DMS53 treated with DMSO at 0.1 percent for 48 hours (cell line): ENCODE results near the gene NTSR1.

Experiments
- DNase-seq: peaks from one replicate; lab custom pipeline; 2025; ENCODE audit not compliant: unreplicated experiment; lab: John Stamatoyannopoulos, UW

NTSR1 gene

DNA sequence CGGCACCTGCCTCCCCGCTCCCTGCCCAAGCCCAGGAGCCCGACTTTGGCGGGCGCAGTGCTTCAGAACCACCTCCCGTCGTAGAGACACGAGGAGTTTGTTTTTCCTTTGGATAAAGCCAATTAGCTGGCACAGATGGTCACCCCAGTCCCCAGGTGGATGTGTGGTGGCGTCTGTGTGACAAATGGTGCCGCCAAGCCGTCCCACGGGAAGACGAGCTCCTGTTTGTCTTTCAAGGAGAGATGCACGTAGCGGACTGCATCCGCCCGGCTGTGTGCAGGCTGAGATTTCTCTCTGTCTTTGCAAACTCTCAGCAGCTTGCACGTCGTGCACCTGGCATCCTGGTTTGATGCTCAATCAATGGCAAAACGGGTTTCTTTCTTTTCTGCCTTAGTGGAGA lies 71.6 kb downstream of the NTSR1 start:
- no peak for DNase-seq

DNA sequence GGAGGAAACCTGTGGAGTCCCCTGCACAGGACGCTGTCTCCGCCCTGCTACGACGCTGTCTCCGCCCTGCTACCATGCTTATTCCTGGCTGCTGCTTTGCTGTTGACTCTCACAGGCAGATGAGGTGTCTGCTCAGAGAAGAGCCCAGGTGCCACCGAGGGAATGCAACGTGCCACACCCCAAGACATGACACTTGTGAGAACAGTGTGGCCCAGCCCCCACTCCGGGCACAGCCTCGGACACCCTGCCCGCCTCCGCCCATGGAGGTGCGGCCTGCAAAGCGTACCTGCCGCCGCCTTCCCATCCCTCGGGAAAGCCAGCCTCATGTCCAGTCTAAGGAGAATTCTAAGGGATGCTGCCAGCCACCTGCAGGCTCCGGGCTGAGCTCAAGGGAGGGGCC lies 72.1 kb downstream of the NTSR1 start:
- no peak for DNase-seq

DNA sequence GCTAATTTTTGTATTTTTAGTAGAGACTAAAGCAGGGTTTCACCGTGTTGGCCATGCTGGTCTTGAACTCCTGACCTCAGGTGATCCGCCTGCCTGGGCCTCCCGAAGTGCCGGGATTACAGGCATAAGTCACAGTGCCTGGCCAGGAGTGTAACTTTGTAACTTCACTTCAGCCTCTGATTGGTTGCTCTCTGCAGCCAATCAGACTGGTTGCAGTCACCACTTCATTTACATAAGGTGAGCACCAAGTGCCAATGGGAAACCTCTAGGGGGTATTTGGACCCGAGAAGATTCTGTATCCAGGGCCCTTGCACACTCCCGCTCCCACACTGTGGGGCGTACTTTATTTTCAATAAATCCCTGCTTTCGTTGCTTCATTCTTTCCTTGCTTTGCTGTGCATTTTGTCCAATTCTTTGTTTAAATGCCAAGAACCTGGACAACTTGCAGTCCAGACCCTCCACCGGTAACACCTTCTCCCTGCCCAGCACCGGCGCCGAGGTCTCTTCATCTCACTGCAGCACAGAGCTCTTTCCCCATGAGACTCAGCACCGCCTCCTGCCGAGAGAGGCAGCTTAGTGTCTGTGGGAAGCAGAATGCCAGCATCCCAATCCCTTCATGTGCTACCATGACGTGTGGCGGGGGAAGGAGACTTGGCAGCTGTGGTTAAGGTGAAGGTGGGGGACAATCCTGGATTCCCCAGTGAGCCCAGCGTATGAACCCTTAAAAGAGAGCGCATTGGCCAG lies 73.7 kb downstream of the NTSR1 start:
- DNase-seq: no peak

DNA sequence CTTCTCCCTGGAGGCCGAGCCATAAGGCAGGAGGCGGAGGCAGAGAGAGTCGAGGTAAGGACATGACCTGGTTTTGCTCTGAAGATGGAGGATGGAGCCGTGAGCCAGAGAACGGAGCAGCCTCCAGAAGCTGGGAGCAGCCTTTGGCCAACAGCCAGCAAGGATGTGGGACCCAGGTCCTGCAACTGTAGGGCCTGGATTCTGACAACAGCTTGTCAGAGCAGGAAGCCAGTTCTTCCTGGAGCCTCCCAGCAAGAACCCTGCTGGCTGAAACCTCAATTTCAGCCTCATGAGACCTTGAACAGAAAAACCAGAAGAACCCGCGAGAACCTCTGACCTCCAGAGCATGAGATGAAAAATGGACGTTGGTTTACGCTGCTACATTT lies 74.2 kb downstream of the NTSR1 start:
- DNase-seq: no peak

DNA sequence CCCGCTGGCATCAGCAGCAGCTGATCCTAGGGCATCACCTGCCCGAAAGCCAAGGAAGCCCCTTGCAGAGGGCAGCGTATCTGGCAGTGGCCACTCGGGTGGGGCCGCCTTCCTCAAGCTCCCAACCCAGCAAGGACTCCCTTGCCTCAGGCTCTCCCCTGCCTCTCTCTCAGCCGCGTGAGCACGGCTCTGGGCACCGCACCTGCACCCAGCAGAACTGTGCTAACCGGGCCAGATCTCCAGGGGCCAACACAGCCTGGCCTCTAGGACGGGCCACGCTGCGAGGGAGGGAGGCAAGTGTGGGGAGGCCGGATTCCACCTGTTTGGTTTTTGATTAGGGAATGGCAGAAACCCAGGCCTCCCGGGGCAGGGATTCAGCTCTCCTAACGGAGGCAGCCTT lies 75.9 kb downstream of the NTSR1 start:
- DNase-seq: no peak

DNA sequence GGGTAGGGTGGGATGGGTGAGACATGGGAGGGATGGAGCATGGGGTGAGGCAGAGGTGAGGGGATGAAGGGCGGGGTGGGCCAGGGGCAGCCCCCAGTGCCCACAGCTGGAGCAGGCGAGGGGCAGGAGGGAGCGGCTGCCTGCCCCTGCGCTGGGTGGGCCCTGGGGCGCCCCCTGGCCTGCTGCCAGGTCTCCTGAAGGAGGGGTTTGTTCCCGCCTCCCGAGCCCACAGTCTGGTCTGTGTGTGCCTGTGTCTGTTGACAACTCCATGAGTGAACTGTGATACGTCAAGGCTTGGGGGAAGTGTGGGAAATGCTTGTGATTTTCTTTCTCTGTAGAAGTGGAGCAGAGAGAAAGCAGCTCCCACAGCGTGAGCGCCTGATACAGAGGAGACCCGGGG lies 76.8 kb downstream of the NTSR1 start:
- no peak for DNase-seq

DNA sequence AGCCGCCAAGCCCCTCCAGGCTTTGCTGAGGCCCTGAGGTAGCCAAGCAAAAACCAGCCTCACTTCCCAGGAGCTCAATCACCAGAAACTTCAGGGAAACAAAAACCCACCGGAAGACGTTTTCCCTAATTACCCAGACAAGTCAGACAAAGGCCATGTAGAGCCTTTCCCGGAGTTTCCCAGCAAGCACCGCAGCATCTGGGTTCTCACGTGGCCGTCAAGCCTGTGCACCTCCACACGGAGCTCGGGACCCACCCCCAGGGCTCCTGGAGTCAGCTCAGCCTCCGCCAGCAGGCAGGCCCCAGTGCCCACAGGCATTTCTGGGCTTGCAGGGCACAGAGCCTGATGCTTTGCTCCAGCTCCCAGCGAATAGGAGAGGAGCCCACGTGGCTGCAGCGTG lies 77.5 kb downstream of the NTSR1 start:
- no peak for DNase-seq

DNA sequence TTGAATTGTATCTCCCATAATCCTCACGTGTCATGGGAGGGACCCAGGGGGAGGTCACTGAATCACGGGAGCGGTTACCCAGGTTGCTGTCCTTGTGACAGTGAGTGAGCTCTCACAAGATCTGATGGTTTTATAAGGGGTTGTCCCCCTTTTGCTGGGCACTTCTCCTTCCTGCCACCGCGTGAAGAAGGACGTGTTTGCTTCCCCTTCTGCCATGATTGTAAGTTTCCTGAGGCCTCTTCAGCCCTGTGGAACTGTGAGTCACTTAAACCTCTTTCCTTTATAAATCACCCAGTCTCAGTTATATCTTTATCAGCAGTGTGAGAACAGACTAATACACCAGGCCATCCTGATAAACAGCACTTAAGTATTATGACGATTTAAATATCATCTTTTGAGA lies 78.7 kb downstream of the NTSR1 start:
- DNase-seq: no peak

DNA sequence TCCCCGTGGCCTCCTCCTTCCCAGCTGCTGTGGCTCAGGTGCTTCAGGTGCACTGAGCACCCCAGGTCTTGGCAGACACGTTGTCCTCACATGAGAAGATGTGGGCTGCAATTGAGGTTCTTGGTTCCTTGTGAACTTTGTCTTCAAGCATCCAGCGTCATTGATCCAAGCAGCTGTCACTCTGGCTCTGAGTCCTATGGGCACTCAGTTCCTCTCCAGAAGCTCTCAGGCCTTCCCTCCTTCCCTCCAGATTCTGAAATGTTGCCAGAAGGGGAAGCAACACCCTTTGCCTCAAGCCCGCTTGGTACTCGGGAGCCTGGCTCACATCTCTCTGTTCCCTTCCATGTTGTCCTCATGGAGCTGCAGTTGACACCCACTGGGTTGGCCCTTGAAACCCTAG lies 79.2 kb downstream of the NTSR1 start:
- DNase-seq: no peak

DNA sequence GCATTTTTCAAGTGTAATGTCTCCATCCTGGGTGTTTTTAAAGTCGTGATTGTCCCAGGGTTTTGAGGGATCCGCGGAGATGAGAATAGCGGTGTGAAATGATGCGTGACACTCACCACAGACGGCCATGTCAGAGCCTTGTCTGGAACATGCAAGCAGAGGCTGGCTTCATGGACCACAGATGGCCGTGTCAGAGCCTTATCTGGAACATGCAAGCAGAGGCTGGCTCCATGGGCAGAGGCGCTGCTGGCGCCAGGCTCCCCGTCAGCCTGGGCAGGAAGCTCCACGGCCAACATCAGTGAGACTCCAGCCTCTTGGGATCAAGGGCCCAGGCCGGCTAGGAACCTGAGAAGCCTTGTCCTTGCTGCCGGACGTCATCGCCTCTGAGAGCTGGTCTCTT lies 80.0 kb downstream of the NTSR1 start:
- no peak for DNase-seq

DNA sequence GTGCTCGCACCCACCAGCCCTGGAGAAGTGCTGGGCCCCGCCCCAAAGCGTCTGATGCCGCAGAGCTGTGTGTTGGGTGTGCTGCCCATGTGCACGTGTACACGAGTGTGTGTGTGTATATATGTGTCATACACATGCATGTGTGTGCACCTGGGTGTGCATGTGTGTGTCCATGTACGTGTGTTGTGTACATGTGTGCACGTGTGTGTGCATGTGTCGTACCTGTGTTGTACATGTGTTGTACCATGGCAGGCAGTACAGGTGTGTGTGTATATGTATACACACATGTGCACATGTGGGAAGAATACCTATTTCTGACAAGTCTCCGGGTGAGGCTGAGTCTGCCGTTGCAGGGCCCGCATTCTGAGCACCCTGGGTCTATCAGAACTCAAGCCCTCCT lies 81.4 kb downstream of the NTSR1 start:
- DNase-seq: no peak

DNA sequence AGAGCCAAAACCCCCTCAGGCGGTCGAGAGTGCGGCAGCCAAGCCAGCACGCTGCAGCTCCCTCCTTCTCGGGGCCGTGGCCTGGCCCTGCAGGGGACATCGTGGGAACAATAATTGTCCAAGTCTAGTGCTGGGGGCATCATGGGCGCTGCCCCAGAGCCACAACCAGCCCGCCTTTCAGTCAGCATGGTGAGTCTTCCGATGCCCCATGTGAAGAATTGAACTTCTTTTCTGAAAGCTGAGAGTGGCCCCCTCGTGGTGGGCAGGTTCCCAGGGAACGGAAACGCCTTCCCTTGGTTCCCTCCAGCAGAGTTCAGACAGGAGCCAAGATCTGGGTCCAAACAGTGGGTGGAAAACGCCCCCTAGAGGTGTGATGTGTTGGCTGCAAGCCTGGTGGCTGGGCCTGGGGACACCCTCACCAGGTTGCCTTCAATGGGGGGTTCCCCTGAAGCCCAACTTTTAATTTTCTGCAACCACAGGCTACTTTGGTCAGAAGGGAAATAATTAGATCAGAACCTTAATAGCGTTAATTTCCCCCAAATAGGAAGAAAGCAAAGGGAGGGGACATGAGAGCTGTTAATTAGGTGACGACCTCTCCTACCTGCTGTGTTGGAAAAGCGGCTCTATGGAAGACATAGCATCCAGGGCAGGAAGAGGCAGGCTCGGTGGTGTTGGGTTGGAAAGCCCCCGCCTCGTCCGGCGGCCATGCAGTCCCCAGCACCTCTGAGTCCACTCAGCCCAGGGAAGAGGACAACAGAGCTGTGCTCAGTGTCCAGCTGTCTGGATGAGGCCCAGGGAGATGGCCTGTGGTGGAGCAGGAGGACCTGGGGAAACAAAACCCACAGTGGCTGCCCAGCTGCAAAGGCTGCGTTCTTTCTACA lies 82.9 kb downstream of the NTSR1 start:
- peak; percentile 46 for DNase-seq

DNA sequence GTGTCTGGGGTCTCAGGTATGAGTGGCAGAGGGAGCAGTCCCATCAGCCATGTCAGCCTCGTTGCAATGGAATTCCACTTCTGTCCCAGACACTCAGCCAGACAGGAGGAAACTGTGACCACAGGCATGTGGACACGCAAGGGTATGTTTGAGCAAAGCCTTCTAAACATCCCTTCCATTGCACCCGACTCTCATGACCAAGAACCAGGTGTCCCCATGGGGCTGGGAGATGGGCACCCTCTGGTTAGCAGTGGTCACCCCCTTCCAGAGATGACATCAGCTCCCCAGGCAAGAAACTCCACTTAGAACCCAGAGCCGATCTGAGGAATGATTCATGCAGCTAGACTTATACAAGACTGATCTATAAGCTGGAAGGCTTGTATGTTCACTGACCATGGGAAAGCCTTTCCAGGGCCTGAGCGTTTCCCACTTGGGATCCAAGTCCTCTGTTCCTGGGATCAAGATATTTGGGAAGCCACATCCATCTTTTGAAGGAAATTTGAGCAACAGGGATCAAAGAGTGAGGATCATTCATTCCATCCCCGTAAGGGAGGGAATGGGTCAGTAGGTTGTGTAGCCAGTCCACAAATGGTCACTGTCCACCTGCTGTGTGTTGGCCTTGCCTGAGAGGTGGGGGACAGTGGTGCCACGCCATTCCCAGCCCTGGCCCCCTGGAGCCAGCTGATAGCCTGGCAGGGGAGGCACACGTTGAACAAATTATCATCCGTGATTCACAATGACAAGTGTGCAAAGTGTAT lies 83.7 kb downstream of the NTSR1 start:
- no peak for DNase-seq

DNA sequence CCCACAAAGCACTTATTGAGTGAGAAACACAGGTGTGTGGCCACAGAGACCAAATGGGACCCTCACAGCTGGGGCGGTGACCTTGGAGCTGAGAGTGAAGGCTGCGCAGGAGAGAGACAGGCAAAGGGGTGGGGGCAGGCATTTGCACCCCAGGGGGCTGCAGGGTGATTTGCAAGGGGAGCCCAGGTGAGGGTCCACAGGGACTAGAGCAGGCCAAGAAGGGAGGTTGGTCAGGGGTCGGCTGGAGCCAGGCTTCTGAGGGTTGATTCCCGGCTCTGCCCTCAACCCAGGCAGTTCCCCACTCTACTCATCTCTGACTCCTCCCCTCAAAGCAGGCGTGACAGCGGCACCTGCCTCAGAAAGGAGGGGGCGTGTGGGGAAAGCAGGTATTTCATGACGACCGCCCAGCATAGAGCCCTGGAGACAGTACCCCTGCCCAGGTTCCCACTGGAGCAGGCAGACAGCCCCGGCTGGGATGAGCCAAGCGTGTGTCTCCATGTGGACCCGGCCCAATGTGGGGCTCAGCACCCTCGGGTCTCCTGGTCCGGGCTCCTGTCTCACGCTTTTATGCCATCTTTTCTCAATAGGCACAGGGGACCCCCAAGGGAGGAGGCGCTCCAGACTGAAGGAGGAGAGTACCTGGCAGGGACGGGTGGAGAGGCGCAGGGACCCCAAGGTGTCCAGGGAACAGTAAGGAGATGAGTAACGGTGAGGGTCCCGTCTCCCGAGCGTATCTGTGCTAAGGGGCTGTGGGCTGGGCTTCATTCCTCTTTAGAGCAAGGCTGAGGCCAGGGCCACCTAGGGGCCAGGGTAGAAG lies 84.5 kb downstream of the NTSR1 start:
- DNase-seq: no peak

DNA sequence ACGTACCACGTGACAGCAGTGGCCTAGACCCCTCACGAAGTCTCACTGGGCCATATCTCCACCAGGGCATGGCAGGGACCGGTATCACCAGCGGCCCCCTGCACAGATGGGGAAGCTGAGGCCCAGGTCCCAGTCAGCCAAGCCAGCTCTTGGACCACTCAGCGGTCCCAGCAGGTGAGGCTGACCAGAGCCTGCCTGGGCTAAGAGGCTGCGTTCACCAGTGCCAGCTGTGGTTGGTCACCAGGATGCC lies 85.0 kb downstream of the NTSR1 start:
- DNase-seq: no peak

DNA sequence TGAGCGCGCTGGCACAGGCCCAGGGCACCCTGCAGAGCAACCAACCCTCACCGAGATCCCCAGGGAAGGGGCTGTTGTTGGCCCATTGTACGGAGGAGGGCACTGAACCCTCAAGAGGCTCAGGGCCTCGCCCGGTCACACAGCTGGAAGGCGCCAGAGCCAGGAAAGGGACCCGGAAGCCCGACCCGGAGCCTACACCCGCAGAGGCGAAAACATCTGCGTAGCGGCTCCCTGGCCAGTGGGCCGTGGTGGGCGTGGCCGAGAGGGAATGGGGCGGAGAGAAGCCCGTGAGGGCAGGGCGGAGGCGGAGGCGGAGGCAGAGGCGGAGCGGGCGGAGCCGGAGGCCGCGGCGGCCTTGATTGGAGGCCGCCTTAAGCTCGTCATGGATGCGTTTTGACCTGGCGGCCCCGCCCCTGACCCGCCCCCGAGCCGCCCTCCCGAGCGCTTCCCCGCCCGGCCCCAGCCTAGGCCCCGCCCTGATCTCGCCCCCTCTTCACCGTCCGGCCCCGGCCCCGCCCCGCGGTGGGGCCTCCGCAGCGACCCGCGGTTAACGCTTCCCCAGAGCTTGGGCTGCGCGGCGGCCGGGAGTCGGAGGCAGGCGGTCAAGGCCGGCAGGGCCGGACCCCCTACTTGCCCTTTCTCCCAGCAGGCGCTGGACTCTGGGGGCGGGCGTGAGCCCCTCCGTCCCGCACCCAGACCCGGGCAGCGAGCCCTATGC lies 85.5 kb downstream of the NTSR1 start:
- peak; percentile 88 for DNase-seq

DNA sequence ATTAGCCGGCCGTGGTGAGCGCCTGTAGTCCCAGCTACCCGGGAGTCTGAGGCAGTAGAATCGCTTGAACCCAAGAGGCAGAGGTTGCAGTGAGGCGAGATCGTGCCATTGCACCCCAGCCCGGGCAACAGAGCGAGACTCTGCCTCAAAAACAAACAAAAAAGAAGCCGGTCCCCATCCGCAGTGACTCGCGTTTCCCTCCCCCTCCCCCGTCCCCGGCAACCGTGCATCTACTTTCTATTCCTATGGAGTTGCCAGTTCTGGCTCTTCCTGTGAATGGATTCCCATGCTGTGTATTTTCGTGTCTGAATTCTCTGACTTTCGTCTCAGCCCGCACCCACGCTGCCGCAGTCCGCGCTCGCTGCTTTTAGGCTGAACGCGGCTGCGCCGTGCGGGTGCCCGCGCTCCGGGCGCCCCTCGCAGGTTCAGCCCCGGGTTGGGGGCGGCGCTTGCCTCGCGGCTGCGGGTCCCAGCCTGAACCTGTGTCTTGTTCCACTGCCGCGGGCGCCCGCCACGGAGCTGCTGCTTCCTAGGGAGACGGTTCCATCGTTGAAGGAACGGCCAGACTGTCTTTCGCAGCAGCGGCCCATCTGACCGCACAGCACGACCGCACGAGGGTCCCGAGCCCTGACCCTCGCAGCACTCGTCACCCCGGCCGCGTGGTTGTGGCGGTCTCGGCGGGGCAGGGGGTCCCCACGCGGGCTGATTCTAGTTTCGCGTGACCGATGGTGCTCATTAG lies 86.6 kb downstream of the NTSR1 start:
- peak; percentile 71 for DNase-seq

DNA sequence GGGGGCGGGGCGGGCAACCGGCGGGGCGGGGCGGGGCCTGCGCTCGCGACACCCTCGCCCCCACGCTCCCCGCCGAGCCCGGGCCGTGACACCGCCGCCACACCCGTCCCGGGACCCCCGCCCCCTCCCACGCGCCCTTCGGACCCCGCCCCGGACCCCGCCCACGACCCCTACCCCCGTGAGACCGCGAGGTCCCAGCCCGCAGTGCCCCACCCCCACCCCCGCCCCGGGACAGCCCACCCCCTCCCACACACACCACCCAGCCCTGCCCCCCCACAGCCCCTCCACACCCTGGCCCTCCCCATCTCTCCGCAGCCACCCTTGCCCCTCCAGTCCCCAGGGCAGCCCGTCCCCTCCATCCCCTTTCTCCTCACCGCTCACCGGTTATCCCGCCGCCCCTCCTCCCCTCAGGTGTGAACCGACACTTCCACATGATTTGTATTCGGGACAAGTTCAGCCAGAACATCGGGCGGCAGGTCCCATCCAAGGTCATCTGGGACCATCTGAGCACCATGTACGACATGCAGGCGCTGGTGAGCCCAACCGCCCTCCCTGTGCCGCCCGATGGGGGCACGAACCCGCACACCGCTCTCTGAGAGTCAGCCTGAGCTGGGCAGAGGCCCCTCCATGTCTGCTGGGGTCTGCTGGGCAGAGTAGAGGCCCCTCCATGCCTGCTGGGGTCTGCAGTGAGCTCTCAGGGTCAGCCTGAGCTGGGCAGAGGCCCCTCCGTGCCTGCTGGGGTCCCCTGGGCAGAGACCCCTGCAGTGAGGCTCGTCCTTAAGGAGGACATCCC lies 88.3 kb downstream of the NTSR1 start:
- DNase-seq: no peak
